ENCODE measurements around the gene TH. TPM values are rescaled to one million over a fixed set of nuclear protein-coding genes. Genes with fewer than 3 reads are reported as not detected.

The TH gene
- total RNA-seq, 1 experiment from 2014 or later, result not detected

- Histone ChIP-seq H3K9me3 (ENCODE audit: control insufficient read depth, insufficient read depth, low read depth, low read length) (no peaks in the 10 kb centered on the region), H3K36me3 (ENCODE audit: control insufficient read depth, insufficient read depth, low read length) (no peaks in the 10 kb centered on the region), H3K27me3 (ENCODE audit: control insufficient read depth, insufficient read depth, low read length) (no peaks in the 10 kb centered on the region), H3K4me1 (ENCODE audit: control insufficient read depth, insufficient read depth, low read length) (0 out of 2 replicates have a peak, but pooled peaks cover 3% of the 10 kb centered on the region), H3K27ac (ENCODE audit: low read length) (no peak overlapping the region), H3K4me3 (ENCODE audit: low read depth in 2 of 2, low read length in 2 of 2) (no peak overlapping the region)
- no TSS peak for BruUV-seq (replicated peaks)
- DNase-seq (ENCODE audit: low read depth, low spot score) (no peak), ATAC-seq (peak; percentile 85)
- TF ChIP-seq REST (IDR thresholded peaks at IDR 0.05; ENCODE audit: insufficient read depth in 1 of 2, low read depth in 2 of 2, low read length in 1 of 2) (no peak), POLR2AphosphoS5 (IDR thresholded peaks at IDR 0.05; ENCODE audit: low read depth, low read length) (no peak), CTCF (IDR thresholded peaks at IDR 0.05) (peak; percentile 97)
- in situ Hi-C loops (cut with HindIII; ENCODE audit: low pct_unique_long_range_greater_than_20kb, low sequenced_read_pairs), result no loop called here
- intact Hi-C loops (cut with micrococcal nuclease; ENCODE audit: unreplicated experiment), result no loop called here
- POLR2A ChIA-PET, result interaction anchor here (0.6 to 0.7 kb wide), 2 partner anchors 191 to 215 kb away, joined by 3 to 11 read pairs; no protein-coding TSS in a partner anchor
- CTCF ChIA-PET, result interaction anchor here (0.6 to 2.3 kb wide), 8 partner anchors 12 to 339 kb away, joined by 3 to 17 read pairs (median 4); no protein-coding TSS in a partner anchor
Measured at GRCh38 chr11:2186669-2187279, 15.2 kb upstream of the TH start.

- in situ Hi-C loops (cut with HindIII; ENCODE audit: low pct_unique_long_range_greater_than_20kb, low sequenced_read_pairs), result no loop called here
Measured at GRCh38 chr11:2185324-2186085, 13.9 kb upstream of the TH start.

More at GRCh38 chr11:2185324-2186085, 13.9 kb upstream of the TH start:
- ChIA-PET CTCF (interaction anchor here (1.2 to 2.3 kb wide), 4 partner anchors 15 to 234 kb away, joined by 3 to 17 read pairs (median 9); no protein-coding TSS in a partner anchor), POLR2A (no interaction called here)
- no peak for TF ChIP-seq TCF7L2 (IDR thresholded peaks at IDR 0.05; ENCODE audit: low read depth, low read length)
- H3K27me3 ChIP-seq (ENCODE audit: control insufficient read depth, insufficient read depth, low read length), result no peaks in the 10 kb centered on the region
- intact Hi-C loops (cut with micrococcal nuclease; ENCODE audit: unreplicated experiment), result no loop called here
- no peak for DNase-seq (ENCODE audit: low read depth, low spot score)
- no peak overlapping the region for H3K4me3 ChIP-seq (ENCODE audit: low read depth in 2 of 2, low read length in 2 of 2)
- H3K9me3 ChIP-seq (ENCODE audit: control insufficient read depth, insufficient read depth, low read depth, low read length), result no peaks in the 10 kb centered on the region
- peaks cover 6% of the 10 kb centered on the region; the same call in 1 of the 2 replicates for H3K4me1 ChIP-seq (ENCODE audit: control insufficient read depth, insufficient read depth, low read length)
- BruUV-seq (replicated peaks), result no TSS peak
- ATAC-seq, result no peak
- H3K36me3 ChIP-seq (ENCODE audit: control insufficient read depth, insufficient read depth, low read length), result no peaks in the 10 kb centered on the region
- H3K27ac ChIP-seq (ENCODE audit: low read length), result no peak overlapping the region

Data from Panc1 (cell line).